GM12872 (cell line): ENCODE data around the gene NBEA.

ENCODE experiments used
- TF ChIP-seq, protein P1 (sequence below): IDR thresholded peaks from 3 replicates; pipeline ENCODE4 v1.5.1; 2011; ENCODE audit warnings: low read depth, mild to moderate bottlenecking, low read length, moderate library complexity; ENCODE audit not compliant: insufficient read depth

The NBEA gene

DNA sequence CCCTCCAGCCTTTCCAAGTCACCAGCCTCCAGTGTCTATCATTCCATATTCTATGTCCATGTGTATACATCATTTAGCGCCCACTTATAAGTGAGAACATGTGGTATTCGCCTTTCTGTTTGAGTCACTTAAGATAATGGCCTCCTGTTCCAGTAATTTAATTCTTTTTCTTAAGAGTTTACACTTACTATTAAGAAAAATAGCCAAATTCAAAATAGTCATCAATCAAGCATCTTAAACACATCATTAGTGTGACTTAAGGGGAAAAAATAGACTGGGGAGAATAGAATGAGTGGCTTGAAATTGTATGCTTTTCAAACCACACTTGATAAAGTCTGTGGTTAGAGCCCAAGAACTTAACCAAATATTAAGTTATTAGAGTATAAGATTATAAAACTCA, 286.5 kb downstream of the NBEA start:
- TF ChIP-seq, protein P1, sequence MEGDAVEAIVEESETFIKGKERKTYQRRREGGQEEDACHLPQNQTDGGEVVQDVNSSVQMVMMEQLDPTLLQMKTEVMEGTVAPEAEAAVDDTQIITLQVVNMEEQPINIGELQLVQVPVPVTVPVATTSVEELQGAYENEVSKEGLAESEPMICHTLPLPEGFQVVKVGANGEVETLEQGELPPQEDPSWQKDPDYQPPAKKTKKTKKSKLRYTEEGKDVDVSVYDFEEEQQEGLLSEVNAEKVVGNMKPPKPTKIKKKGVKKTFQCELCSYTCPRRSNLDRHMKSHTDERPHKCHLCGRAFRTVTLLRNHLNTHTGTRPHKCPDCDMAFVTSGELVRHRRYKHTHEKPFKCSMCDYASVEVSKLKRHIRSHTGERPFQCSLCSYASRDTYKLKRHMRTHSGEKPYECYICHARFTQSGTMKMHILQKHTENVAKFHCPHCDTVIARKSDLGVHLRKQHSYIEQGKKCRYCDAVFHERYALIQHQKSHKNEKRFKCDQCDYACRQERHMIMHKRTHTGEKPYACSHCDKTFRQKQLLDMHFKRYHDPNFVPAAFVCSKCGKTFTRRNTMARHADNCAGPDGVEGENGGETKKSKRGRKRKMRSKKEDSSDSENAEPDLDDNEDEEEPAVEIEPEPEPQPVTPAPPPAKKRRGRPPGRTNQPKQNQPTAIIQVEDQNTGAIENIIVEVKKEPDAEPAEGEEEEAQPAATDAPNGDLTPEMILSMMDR = no peak

DNA sequence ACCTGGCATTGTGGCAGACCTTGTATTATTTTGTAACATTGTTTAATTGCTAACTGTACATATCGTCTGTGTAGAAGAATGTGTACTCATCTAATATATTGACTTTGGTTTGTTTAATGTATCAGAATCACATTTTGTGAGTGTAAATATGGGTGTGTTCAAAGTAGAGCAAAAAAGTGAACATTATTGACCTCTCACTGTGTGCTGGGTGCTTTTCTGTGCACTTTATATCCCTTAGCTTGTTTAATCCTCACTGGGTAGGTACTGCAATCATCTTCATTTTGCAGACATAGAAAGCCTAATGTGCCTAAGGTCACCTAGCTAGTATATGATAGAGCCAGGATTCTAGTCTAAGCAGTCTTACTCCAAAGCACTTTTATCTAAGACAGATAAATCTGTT, 289.4 kb downstream of the NBEA start:
- TF ChIP-seq, protein P1 = no peak

DNA sequence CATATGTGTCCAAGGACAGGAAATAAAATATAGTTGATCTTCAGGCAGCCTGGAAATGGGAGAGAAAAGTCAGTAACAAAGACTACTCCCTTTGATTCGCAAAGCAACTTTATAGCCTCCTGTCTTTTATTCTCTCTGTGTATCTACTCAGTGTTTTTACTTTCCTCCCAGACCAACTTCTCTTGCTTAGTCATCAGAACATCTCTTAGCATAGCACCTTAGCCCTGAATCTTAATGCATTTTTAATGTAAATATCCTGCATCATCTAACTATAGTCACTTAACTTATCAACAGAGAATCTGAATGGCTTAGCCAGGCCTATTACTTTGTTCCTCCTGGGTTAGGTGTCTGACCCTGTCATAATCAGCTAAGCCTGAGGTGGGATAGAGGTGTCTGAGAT, 296.2 kb downstream of the NBEA start:
- TF ChIP-seq, protein P1 = no peak

DNA sequence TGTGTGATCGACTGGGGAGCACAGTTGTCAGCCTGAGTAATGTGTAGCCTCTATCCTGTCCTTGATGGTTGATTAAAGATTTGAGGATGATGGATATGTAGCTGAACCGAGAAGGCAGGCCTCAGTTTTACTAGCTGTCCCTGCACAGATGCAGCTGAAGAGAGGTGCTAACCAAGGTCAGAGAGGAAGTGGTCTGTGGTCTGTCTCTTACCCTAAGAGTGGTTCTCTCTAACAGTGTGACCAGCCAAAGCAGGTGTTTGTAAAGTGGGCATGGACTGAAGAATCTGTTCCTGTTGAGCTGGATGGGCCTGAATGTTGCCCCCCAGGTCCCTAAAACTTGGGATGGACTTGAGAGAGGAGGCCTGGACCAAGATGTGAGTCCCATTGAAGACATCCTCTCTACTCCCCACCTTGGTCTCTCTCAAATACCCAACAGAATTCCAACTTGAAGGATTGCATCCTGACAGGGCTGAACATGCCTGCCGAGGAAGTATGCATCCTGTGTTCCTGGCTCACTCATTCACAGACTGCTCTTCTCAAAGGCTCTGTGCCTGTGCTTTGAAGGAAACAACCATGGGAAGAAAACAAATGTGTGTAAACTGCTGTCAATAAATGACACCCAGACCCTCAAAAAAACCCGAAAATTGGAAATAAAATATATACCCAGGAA, 310.6 kb downstream of the NBEA start:
- TF ChIP-seq, protein P1 = no peak

DNA sequence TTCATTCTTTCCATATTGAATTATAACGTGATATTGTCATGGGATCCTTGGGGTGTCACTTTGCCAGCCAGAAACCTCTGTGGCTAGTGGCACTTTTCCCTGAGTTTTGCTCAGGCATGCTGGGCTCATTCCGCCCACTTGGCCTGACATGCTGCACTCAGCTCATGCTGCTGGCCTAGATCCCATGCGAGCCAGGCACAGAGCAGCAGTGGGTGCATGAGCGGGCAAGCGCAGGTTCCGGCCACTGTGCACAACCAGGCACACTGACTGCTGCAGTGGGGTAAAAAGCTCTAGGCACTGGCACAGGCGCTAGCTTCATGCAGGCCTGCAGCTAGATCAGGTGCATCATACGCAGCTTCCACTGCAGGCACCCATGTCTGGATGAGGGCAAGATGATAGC, 313.2 kb downstream of the NBEA start:
- TF ChIP-seq, protein P1 = no peak

DNA sequence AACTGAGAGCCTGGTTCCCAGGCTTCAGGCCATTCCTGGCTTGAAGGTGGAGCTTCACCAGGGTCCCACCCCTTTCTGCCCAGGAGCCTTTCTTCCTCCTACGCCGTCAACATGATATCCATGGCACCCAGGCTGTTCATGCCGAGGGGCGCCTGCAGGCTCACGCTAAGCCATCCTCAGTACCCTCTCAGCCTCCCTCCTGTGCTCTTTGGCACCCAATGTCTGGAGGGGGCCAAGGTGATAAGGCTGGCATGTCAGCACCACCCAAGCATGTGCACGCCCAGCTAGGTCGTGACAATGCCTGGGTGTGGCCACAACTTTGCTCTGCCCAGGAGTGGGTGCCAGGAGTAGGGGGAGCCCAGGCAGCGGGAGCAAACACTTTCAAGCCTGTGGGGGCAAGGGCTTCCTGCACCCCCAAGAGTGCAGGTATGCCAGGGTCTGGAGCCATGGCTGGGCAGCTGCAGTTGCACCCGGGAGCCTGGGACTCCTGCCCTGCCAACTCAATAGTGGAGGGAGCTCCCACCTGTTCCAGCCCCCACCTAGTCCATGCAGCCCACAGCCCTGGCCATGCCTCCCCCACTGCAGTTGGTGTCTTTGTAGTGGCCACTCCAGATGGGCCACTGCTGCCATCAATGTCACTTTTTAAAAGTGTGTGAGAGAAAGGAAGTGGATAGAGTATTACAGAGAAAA, 314.5 kb downstream of the NBEA start:
- TF ChIP-seq, protein P1 = no peak

DNA sequence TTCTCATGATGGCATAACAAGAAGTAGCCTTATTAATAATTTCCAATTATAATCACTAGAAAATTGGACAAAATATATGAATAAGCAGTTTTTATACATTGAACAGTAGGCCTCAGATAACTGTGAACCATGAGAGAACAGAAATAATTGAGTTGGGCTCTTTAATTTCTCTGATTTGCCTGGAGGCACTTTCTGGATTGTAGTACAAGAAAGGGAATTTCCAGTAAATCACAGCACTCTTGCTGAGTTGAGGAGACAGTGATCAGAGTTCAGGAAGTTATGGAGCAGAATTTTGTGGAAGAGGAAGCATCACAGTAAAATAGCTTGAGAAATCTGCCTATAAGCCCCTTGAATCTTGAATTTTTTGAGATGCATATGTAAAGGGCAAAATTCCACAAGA, 318.2 kb downstream of the NBEA start:
- TF ChIP-seq, protein P1 = no peak
